Iris pigment epithelial cell (primary cell): ENCODE data around the gene SCGB2A2.

Experiments used
- DNase-seq: peaks from one replicate; pipeline ENCODE4 v3.0.0-alpha.2; 2011; ENCODE audit warnings: low read depth

Gene SCGB2A2

DNA sequence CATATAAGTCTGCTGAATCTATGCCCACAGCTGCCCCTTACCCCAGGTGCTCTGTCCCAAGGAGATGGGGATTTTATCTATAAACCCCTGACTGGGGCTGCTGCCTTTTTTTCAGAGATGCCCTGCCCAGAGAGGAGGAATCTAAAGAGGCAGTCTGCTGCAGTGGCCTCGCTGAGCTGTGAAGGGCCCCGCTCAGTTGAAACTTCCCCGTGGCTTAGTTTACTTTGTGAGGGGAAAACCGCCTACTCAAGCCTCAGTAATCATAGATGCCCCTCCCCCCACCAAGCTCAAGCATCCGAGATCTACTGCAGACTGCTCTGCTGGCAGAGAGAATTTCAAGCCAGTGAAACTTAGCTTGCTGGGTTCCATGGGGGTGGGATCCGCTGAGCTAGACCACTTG, 36.3 kb downstream of the SCGB2A2 start:
- DNase-seq = no peak

DNA sequence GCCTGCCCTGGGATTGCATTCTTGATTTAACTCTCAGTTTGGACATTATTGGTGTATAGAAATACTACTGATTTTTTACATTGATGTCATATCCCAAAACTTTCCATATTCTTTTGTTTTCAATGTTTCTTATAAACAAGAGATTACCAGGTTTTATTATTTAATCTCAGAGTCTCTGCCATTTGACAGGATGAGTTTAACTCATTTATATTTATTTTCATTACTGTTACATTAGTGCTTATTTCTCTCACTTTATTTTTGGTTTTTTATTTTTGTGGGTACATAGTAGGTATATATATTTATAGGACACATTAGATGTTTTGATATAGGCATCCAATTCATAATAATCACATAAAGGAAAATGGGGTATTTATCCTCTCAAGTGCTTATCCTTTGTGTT, 38.0 kb downstream of the SCGB2A2 start:
- DNase-seq = no peak

DNA sequence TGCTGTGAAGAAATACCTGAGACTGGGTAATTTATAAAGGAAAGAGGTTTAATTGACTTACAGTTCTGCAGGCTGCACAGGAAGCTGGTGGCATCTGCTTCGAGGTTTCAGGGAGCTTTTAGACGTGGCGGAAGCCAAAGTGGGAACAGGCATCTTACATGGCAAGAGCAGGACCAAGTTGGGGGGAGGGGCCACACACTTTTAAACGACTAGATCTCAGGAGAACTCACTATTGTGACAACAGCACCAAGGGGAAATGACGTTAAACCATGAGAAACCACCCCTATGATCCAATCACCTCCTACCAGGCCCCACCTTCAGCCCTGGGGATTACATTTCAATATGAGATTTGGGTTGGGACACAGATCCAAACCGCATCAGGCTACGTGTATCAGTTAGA, 40.0 kb downstream of the SCGB2A2 start:
- DNase-seq = no peak

DNA sequence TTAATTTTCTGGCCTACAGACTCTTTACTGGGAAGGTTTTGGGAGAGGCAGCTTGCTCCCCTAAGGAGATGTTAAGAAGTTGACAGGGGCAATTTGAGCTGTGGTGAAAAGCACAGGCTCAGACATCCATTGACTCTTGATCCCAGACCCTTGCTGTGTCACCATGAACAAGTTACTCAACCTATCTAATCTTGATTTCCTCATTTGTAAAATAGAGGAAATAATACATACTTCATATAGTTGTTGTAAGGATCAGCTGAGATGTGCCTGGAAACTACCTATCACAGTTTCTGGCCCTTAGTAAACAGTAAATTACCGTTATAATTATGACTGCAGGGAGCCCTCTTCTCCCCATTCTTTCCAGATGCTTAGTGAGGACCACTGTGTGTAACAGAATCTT, 45.5 kb downstream of the SCGB2A2 start:
- DNase-seq = no peak

DNA sequence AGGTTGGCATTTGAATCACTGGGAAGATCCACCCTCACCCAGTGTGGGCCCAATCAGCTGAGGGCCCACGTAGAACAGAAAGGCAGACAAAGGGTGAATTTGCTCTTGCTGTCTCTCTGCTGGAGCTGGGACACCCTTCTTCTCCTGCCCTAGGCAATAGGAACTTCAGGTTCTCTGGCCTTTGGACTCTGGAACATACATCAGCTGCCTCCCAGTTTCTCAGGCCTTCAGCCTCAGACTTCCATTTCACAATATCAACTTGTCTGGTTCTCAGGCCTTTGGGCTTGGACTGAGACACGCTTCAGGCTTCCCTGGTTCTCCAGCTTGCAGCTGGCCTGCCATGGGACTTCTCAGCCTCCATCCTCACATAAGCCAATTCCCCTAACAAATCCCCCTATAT, 52.6 kb downstream of the SCGB2A2 start:
- no peak for DNase-seq
